Vagina (tissue), 2 donors: ENCODE results near the gene DFFA. TPM values are rescaled to one million over a fixed set of nuclear protein-coding genes. Genes with fewer than 3 reads are reported as not detected.
"Not testable (repeated sequence)": the region's sequence is repeated elsewhere in the genome, so short reads cannot be mapped to it uniquely, and the experiment has no call there.

ENCODE experiments used
- DNase-seq, 2 donors: peaks; one replicate each; pipeline ENCODE4 v3.0.0-alpha.2; 2017; ENCODE audit errors: extremely low spot score in 2 of 2
- H3K27ac ChIP-seq: fragments of 200-600 bp; sonication (generic); one replicate; pipeline ENCODE4 v1.5.1; 2019
- H3K27me3 ChIP-seq: fragments of 200-600 bp; sonication (generic); one replicate; pipeline ENCODE4 v1.5.1; 2019
- H3K36me3 ChIP-seq, 2 donors: fragments of 200-600 bp; sonication (generic); one replicate each; pipeline ENCODE4 v1.5.1; 2017 to 2019
- H3K4me1 ChIP-seq: fragments of 200-600 bp; sonication (generic); one replicate; pipeline ENCODE4 v1.5.1; 2019
- H3K4me3 ChIP-seq, 2 donors: fragments of 200-600 bp; sonication (generic); 1 replicate in 1 of 2; 2 replicates in 1 of 2; pipeline ENCODE4 v1.5.1; 2016 to 2019
- H3K9me3 ChIP-seq: fragments of 200-600 bp; sonication (generic); one replicate; pipeline ENCODE4 v1.5.1; 2019
- CTCF ChIP-seq, 3 experiments: fragments of 450-650 bp in 2 of 3; fragments of 200-600 bp in 1 of 3; sonication (generic) in 1 of 3; IDR thresholded peaks; one replicate each; pipeline ENCODE4 v1.5.1; 2017 to 2019; ENCODE audit warnings: antibody characterized with exemption in 3 of 3, mild to moderate bottlenecking in 2 of 3, moderate library complexity in 2 of 3
- POLR2A ChIP-seq, 2 donors: fragments of 450-650 bp; IDR thresholded peaks; one replicate each; pipeline ENCODE4 v1.6.1; 2017; ENCODE audit warnings: antibody characterized with exemption in 2 of 2, mild to moderate bottlenecking in 2 of 2, moderate library complexity in 2 of 2
- POLR2AphosphoS5 ChIP-seq, 2 donors: sonication (generic); formaldehyde crosslinking; IDR thresholded peaks; one replicate each; pipeline ENCODE4 v1.9.0; 2017; ENCODE audit warnings: antibody characterized with exemption in 2 of 2, mild to moderate bottlenecking in 2 of 2, low read depth in 1 of 2; ENCODE audit not compliant: insufficient read depth in 1 of 2
- intact Hi-C: fragments of 100-400 bp; cut with DNase I; formaldehyde crosslinking; loops from one replicate; pipeline ENCODE4 v1.15.1; 2023
- total RNA-seq: library from RNA; depleted of rRNA; stranded (reverse); fragments of >200 nt; gene quantifications from one replicate; pipeline ENCODE4 v1.2.3, GENCODE V29; 2016

The DFFA gene
- total RNA-seq, 1 donor from 2014 or later = 16.2 TPM

- intact Hi-C loops = no loop called here
- Histone ChIP-seq H3K4me3 (peak within 1 kb of the TSS; percentile 71 to 80), H3K27me3 (no peaks in the 10 kb centered on the region), H3K27ac (peak within 1 kb of the TSS; percentile 81), H3K36me3 (no peaks in the 10 kb centered on the region), H3K4me1 (peaks cover 23% of the 10 kb centered on the region), H3K9me3 (no peaks in the 10 kb centered on the region)
- TF ChIP-seq CTCF (IDR thresholded peaks at IDR 0.05) = peak; percentile 91 to 100 (median 99)
- TF ChIP-seq POLR2AphosphoS5 (IDR thresholded peaks at IDR 0.05; ENCODE audit: insufficient read depth in 1 of 2, low read depth in 1 of 2) = peak in 1 of 2 donors; percentile 70
- no peak for TF ChIP-seq POLR2A (IDR thresholded peaks at IDR 0.05)
- DNase-seq = peak in 1 of 2 donors; percentile 91
These were observed 41.9 kb downstream of the DFFA start, which contains the start of gene CENPS for GRCh38 chr1:10430216-10431069. Gene CENPS (plus strand): TSS chr1:10430433. CDS start chr1:10430518, 85 bp downstream.

GRCh38 chr1:10429868-10430215 is 42.5 kb downstream of the DFFA start:
- peak overlapping the region; percentile 71 to 80 for H3K4me3 ChIP-seq
- intact Hi-C loops = loop anchor here (2.0 kb wide), 1 partner anchor 53 kb away; no protein-coding TSS in a partner anchor
- H3K4me1 ChIP-seq = peaks cover 23% of the 10 kb centered on the region
- no peaks in the 10 kb centered on the region for H3K9me3 ChIP-seq
- no peaks in the 10 kb centered on the region for H3K27me3 ChIP-seq
- DNase-seq = no peak
- H3K27ac ChIP-seq = peak overlapping the region; percentile 81
- TF ChIP-seq POLR2AphosphoS5 (IDR thresholded peaks at IDR 0.05; ENCODE audit: insufficient read depth in 1 of 2, low read depth in 1 of 2) (no peak), CTCF (IDR thresholded peaks at IDR 0.05) (no peak), POLR2A (IDR thresholded peaks at IDR 0.05) (no peak)
- H3K36me3 ChIP-seq = no peaks in the 10 kb centered on the region

GRCh38 chr1:10428984-10429383 is 43.3 kb downstream of the DFFA start:
- no peaks in the 10 kb centered on the region for H3K27me3 ChIP-seq
- H3K27ac ChIP-seq = no peak overlapping the region
- DNase-seq = no peak
- H3K4me1 ChIP-seq = peaks cover 27% of the 10 kb centered on the region
- no peak overlapping the region for H3K4me3 ChIP-seq
- H3K36me3 ChIP-seq = no peaks in the 10 kb centered on the region
- intact Hi-C loops = loop anchor here (2.0 kb wide), 1 partner anchor 52 kb away; no protein-coding TSS in a partner anchor
- TF ChIP-seq CTCF (IDR thresholded peaks at IDR 0.05) = no peak
- TF ChIP-seq POLR2A (IDR thresholded peaks at IDR 0.05) = no peak
- TF ChIP-seq POLR2AphosphoS5 (IDR thresholded peaks at IDR 0.05; ENCODE audit: insufficient read depth in 1 of 2, low read depth in 1 of 2) = no peak
- no peaks in the 10 kb centered on the region for H3K9me3 ChIP-seq

GRCh38 chr1:10426535-10426848 is 45.8 kb downstream of the DFFA start:
- H3K4me3 ChIP-seq, H3K9me3 ChIP-seq: not testable (repeated sequence)
- peaks cover 27% of the 10 kb centered on the region for H3K4me1 ChIP-seq

GRCh38 chr1:10425826-10426534 is 46.3 kb downstream of the DFFA start:
- H3K27me3 ChIP-seq, H3K27ac ChIP-seq, intact Hi-C loops, H3K9me3 ChIP-seq, DNase-seq, H3K36me3 ChIP-seq: not testable (repeated sequence)
- Histone ChIP-seq H3K4me1 (peaks cover 22% of the 10 kb centered on the region), H3K4me3 (peak overlapping the region in 1 of 2 donors; percentile 3)

More at GRCh38 chr1:10426535-10426848, 45.8 kb downstream of the DFFA start:
- H3K36me3 ChIP-seq, DNase-seq, intact Hi-C loops, H3K27ac ChIP-seq, H3K27me3 ChIP-seq: not testable (repeated sequence)

GRCh38 chr1:10424651-10425050 is 47.7 kb downstream of the DFFA start:
- Histone ChIP-seq H3K27ac (no peak overlapping the region), H3K4me1 (peaks cover 15% of the 10 kb centered on the region), H3K4me3 (no peak overlapping the region), H3K36me3 (peaks cover 0 to 11% of the 10 kb centered on the region in 2 donors), H3K9me3 (no peaks in the 10 kb centered on the region), H3K27me3 (no peaks in the 10 kb centered on the region)
- intact Hi-C loops = no loop called here
- TF ChIP-seq CTCF (IDR thresholded peaks at IDR 0.05) (no peak), POLR2A (IDR thresholded peaks at IDR 0.05) (no peak), POLR2AphosphoS5 (IDR thresholded peaks at IDR 0.05; ENCODE audit: insufficient read depth in 1 of 2, low read depth in 1 of 2) (no peak)
- no peak for DNase-seq
